GM12878 (cell line): ENCODE measurements around the gene FIG4. TPM values are rescaled to one million over a fixed set of nuclear protein-coding genes. Genes with fewer than 3 reads are reported as not detected.

ENCODE experiments used
- ATAC-seq: fragments of 200-7000 bp; cut with Tn5 transposase; 3 replicates; pipeline ENCODE4 v1.9.1; 2020; ENCODE audit warnings: mild to moderate bottlenecking, moderate library complexity
- BruUV-seq: library from RNA; stranded (reverse); fragments of 400-500 nt; replicated peaks from 2 replicates; lab custom pipeline; 2021; lab: Mats Ljungman, UMichigan
- CTCF ChIA-PET: fragments of 300-600 bp; sonication (Branson Sonifier 250); formaldehyde crosslinking; extraction: SDS; loops from one replicate; lab custom pipeline; 2021; ENCODE audit warnings: inconsistent platforms; lab: Yijun Ruan, JAX
- POLR2A ChIA-PET: fragments of 350-600 bp; formaldehyde crosslinking; extraction: SDS; loops from one replicate; lab custom pipeline; 2021; ENCODE audit warnings: inconsistent platforms; lab: Charles Lee
- RAD21 ChIA-PET: fragments of 300-600 bp; sonication (Branson Sonifier 250); formaldehyde crosslinking; loops from one replicate; lab custom pipeline; 2023; ENCODE audit warnings: antibody characterized with exemption; ENCODE audit not compliant: unreplicated experiment; lab: Charles Lee
- SMC1A ChIA-PET: fragments of 300-600 bp; sonication (Branson Sonifier 250); formaldehyde crosslinking; loops from one replicate; lab custom pipeline; 2023; ENCODE audit not compliant: unreplicated experiment, uncharacterized antibody; lab: Charles Lee
- DNase-seq: peaks from one replicate; pipeline ENCODE4 v3.0.0-alpha.2; 2011; ENCODE audit warnings: low read depth, low spot score
- FAIRE-seq: peaks from 3 replicates; lab custom pipeline; 2011; peaks lifted over from hg19 to GRCh38; lab: Jason Lieb, UNC
- H2AFZ ChIP-seq: 2 replicates; pipeline ENCODE4 v1.6.0; 2011; ENCODE audit warnings: low read depth, low read length, control low read depth; ENCODE audit not compliant: control insufficient read depth
- H3K27ac ChIP-seq: 2 replicates; pipeline ENCODE4 v1.5.1; 2011; ENCODE audit warnings: control low read depth; ENCODE audit not compliant: control insufficient read depth, insufficient read depth
- H3K27me3 ChIP-seq, 2 experiments: replicated peaks in 1 of 2; 2 replicates each; pipeline versions ENCODE4 v1.6.0 to v1.6.1; 2011; ENCODE audit warnings: low read length in 1 of 2; ENCODE audit not compliant: control insufficient read depth in 2 of 2, insufficient read depth in 2 of 2
- H3K36me3 ChIP-seq, 2 experiments: 2 replicates each; pipeline ENCODE4 v1.5.1; 2011; ENCODE audit warnings: low read length in 1 of 2; ENCODE audit not compliant: control insufficient read depth in 2 of 2, insufficient read depth in 2 of 2
- H3K4me1 ChIP-seq: 2 replicates; pipeline ENCODE4 v1.6.1; 2011; ENCODE audit warnings: mild to moderate bottlenecking, low read length, moderate library complexity, mixed read lengths; ENCODE audit not compliant: control insufficient read depth, insufficient read depth
- H3K4me2 ChIP-seq: 2 replicates; pipeline ENCODE4 v1.6.0; 2011; ENCODE audit warnings: control low read depth; ENCODE audit not compliant: control insufficient read depth, insufficient read depth
- H3K4me3 ChIP-seq: fragments of 200-600 bp; sonication (generic); 2 replicates; pipeline ENCODE4 v1.5.1; 2016
- H3K79me2 ChIP-seq: 2 replicates; pipeline ENCODE4 v1.6.0; 2011; ENCODE audit warnings: low read length; ENCODE audit not compliant: control insufficient read depth, insufficient read depth
- H3K9ac ChIP-seq: 2 replicates; pipeline ENCODE4 v1.8.0; 2011; ENCODE audit warnings: low read length, control low read depth, mixed read lengths; ENCODE audit not compliant: control insufficient read depth, insufficient read depth
- H3K9me3 ChIP-seq: replicated peaks from 3 replicates; pipeline ENCODE4 v1.5.1; 2011; ENCODE audit warnings: mild to moderate bottlenecking, low read length; ENCODE audit not compliant: control insufficient read depth, insufficient read depth
- H4K20me1 ChIP-seq: 2 replicates; pipeline ENCODE4 v1.6.0; 2011; ENCODE audit not compliant: control insufficient read depth, insufficient read depth
- BRCA1 ChIP-seq: IDR thresholded peaks from 2 replicates; pipeline ENCODE4 v1.6.1; 2011; ENCODE audit warnings: low read depth, low read length, improper control_type of control experiment
- HCFC1 ChIP-seq: fragments of 150-350 bp; IDR thresholded peaks from 2 replicates; pipeline ENCODE4 v1.6.1; 2014; ENCODE audit warnings: low read length
- IKZF2 ChIP-seq, 2 experiments: fragments of 450-650 bp; IDR thresholded peaks; 2 replicates each; pipeline ENCODE4 v1.6.1; 2017; ENCODE audit warnings: mild to moderate bottlenecking in 2 of 2, moderate library complexity in 2 of 2
- KAT2A ChIP-seq: conservative IDR thresholded peaks from 2 replicates; pipeline ENCODE4 v1.6.1; 2011; ENCODE audit warnings: low read depth, low read length; ENCODE audit not compliant: control insufficient read depth
- KLF5 ChIP-seq: fragments of 450-650 bp; IDR thresholded peaks from 2 replicates; pipeline ENCODE4 v1.6.1; 2014; ENCODE audit warnings: mild to moderate bottlenecking; ENCODE audit not compliant: partially characterized antibody
- NFYA ChIP-seq: IDR thresholded peaks from 2 replicates; pipeline ENCODE4 v1.6.1; 2011; ENCODE audit warnings: low read depth, mild to moderate bottlenecking, low read length, improper control_type of control experiment, borderline replicate concordance
- PAX5 ChIP-seq: IDR thresholded peaks from 2 replicates; pipeline ENCODE4 v1.6.1; 2011; ENCODE audit warnings: low read depth, low read length, borderline replicate concordance
- PML ChIP-seq: IDR thresholded peaks from 2 replicates; pipeline ENCODE4 v1.6.1; 2012; ENCODE audit warnings: low read length, inconsistent platforms
- RAD51 ChIP-seq: fragments of 450-650 bp; IDR thresholded peaks from 2 replicates; pipeline ENCODE4 v1.6.1; 2016; ENCODE audit warnings: moderate library complexity, mild to moderate bottlenecking, inconsistent platforms
- RBBP5 ChIP-seq: fragments of 200-600 bp; sonication (generic); conservative IDR thresholded peaks from 2 replicates; pipeline ENCODE4 v1.6.1; 2016
- SMC3 ChIP-seq: IDR thresholded peaks from 2 replicates; pipeline ENCODE4 v1.6.1; 2011; ENCODE audit warnings: low read length, improper control_type of control experiment, borderline replicate concordance
- SPI1 ChIP-seq: IDR thresholded peaks from 2 replicates; pipeline ENCODE4 v1.6.1; 2011; ENCODE audit warnings: low read depth, mild to moderate bottlenecking, low read length, moderate library complexity, borderline replicate concordance; ENCODE audit not compliant: insufficient read depth
- TBL1XR1 ChIP-seq: IDR thresholded peaks from 2 replicates; pipeline ENCODE4 v1.6.1; 2012; ENCODE audit warnings: low read depth, low read length, improper control_type of control experiment
- ZBED1 ChIP-seq: IDR thresholded peaks from 2 replicates; pipeline ENCODE4 v1.6.1; 2016; ENCODE audit warnings: borderline replicate concordance
- ZNF384 ChIP-seq: IDR thresholded peaks from 2 replicates; pipeline ENCODE4 v1.6.1; 2012; ENCODE audit warnings: low read depth, mild to moderate bottlenecking, low read length, improper control_type of control experiment, borderline replicate concordance
- WGBS: methylation state at CpG from one replicate; pipeline ENCODE4 v1.1.6; 2016; ENCODE audit warnings: low lambda C conversion rate; ENCODE audit not compliant: insufficient replicate concordance, insufficient coverage; ENCODE audit errors: missing lambda C conversion rate; 5-methylcytosine and 5-hydroxymethylcytosine counted together
- in situ Hi-C: fragments of 300-500 bp; cut with MboI; formaldehyde crosslinking; loops from 9 replicates; pipeline ENCODE4 v1.14.3; 2018; ENCODE audit warnings: mixed read lengths
- intact Hi-C: fragments of 100-400 bp; cut with micrococcal nuclease; formaldehyde crosslinking; loops from one replicate; pipeline ENCODE4 v1.14.2; 2022; ENCODE audit not compliant: unreplicated experiment
- polyA plus RNA-seq, 11 experiments: library from polyadenylated mRNA; depleted of rRNA in 4 of 11; unstranded in 6 of 11; stranded (reverse) in 5 of 11; fragments of >200 nt; fragmentation: Nextera tagmentation in 4 of 11; fragmentation: Illumina TruSeq in 1 of 11; extraction: Ambion mirVana in 4 of 11; extraction: Trizol in 1 of 11; gene quantifications; 1 replicate in 1 of 11; 2 replicates in 10 of 11; pipeline versions ENCODE4 v1.2.1 to v1.2.3, GENCODE V29; 2011 to 2016; ENCODE audit warnings: inconsistent platforms in 2 of 11, missing spikeins in 2 of 11, low read depth in 1 of 11
- total RNA-seq, 4 experiments: library from RNA; depleted of rRNA in 3 of 4; stranded (reverse); fragments of >200 nt in 3 of 4; fragmentation: Illumina TruSeq in 1 of 4; extraction: Trizol in 1 of 4; gene quantifications; 2 replicates each; pipeline versions ENCODE4 v1.2.1 to v1.2.3, GENCODE V29; 2013 to 2021
- TF ChIP-seq, protein P1 (sequence below): fragments of 150-350 bp; IDR thresholded peaks from 2 replicates; pipeline ENCODE4 v1.6.1; 2014; ENCODE audit warnings: mild to moderate bottlenecking, low read depth, low read length
- TF ChIP-seq, protein P2 (sequence below), 3 experiments: IDR thresholded peaks in 2 of 3; conservative IDR thresholded peaks in 1 of 3; 2 replicates each; pipeline ENCODE4 v1.5.1; 2011; ENCODE audit warnings: low read depth in 3 of 3, low read length in 3 of 3, mild to moderate bottlenecking in 3 of 3, control low read depth in 2 of 3, moderate library complexity in 2 of 3, inconsistent platforms in 1 of 3, mixed read lengths in 1 of 3; ENCODE audit not compliant: control insufficient read depth in 2 of 3, insufficient read depth in 1 of 3; ENCODE audit errors: extremely low read depth in 1 of 3
- TF ChIP-seq, protein P3 (sequence below): fragments of 450-650 bp; formaldehyde crosslinking; IDR thresholded peaks from 2 replicates; pipeline ENCODE4 v1.5.0; 2022; ENCODE audit warnings: mild to moderate bottlenecking, missing genetic modification characterization
- TF ChIP-seq, protein P4 (sequence below): IDR thresholded peaks from 2 replicates; pipeline ENCODE4 v1.6.1; 2011; ENCODE audit warnings: low read depth, low read length, improper control_type of control experiment, borderline replicate concordance

FIG4 gene
- total and polyA plus RNA-seq, 10 of the 15 experiments (the other 5 are each of a cell fraction or from before 2014, with no cell fraction given) = 3.8 to 23.2 (median 11.8) TPM

DNA sequence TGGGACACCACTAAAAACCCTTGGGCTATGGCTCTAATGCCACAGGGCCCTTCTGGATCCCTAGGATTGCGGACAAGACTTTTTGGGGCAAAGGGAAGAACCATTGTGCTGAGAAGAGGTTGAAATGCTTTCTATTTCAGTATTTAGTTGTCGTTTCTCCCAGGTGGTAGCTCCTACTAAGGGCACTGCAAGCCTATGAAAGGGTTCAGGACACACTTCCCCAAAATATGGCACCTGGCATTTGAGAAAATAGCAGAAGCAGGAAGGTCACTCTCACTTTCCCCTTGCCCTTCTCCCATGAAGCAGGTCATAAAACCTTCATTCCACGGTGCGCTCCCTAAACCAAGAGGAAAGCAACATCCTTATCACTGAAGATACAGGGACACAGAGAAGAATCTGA lies 161.6 kb downstream of the FIG4 start:
- no peak for FAIRE-seq

More for the DNA sequence above, 161.6 kb downstream of the FIG4 start:
- Histone ChIP-seq H4K20me1 (no peaks in the 10 kb centered on the region), H3K79me2 (no peaks in the 10 kb centered on the region), H3K27me3 (no peaks in the 10 kb centered on the region), H3K4me1 (no peaks in the 10 kb centered on the region), H2AFZ (no peak overlapping the region), H3K4me2 (no peak overlapping the region), H3K36me3 (no peaks in the 10 kb centered on the region), H3K9me3 (no peaks in the 10 kb centered on the region), H3K27ac (no peak overlapping the region), H3K9ac (no peak overlapping the region), H3K4me3 (no peak overlapping the region)
- TF ChIP-seq ZNF384 (no peak), RBBP5 (no peak), PAX5 (no peak), SPI1 (no peak), KLF5 (no peak), SMC3 (no peak), TBL1XR1 (no peak), RAD51 (no peak), ZBED1 (no peak), NFYA (no peak), PML (no peak), HCFC1 (no peak), KAT2A (no peak), IKZF2 (IDR thresholded peaks at IDR 0.05) (no peak), BRCA1 (no peak)
- TF ChIP-seq, protein P1, sequence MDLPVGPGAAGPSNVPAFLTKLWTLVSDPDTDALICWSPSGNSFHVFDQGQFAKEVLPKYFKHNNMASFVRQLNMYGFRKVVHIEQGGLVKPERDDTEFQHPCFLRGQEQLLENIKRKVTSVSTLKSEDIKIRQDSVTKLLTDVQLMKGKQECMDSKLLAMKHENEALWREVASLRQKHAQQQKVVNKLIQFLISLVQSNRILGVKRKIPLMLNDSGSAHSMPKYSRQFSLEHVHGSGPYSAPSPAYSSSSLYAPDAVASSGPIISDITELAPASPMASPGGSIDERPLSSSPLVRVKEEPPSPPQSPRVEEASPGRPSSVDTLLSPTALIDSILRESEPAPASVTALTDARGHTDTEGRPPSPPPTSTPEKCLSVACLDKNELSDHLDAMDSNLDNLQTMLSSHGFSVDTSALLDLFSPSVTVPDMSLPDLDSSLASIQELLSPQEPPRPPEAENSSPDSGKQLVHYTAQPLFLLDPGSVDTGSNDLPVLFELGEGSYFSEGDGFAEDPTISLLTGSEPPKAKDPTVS = no peak
- TF ChIP-seq, protein P2, sequence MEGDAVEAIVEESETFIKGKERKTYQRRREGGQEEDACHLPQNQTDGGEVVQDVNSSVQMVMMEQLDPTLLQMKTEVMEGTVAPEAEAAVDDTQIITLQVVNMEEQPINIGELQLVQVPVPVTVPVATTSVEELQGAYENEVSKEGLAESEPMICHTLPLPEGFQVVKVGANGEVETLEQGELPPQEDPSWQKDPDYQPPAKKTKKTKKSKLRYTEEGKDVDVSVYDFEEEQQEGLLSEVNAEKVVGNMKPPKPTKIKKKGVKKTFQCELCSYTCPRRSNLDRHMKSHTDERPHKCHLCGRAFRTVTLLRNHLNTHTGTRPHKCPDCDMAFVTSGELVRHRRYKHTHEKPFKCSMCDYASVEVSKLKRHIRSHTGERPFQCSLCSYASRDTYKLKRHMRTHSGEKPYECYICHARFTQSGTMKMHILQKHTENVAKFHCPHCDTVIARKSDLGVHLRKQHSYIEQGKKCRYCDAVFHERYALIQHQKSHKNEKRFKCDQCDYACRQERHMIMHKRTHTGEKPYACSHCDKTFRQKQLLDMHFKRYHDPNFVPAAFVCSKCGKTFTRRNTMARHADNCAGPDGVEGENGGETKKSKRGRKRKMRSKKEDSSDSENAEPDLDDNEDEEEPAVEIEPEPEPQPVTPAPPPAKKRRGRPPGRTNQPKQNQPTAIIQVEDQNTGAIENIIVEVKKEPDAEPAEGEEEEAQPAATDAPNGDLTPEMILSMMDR (IDR thresholded peaks at IDR 0.05 in 2 of 3, conservative IDR thresholded peaks at IDR 0.05 in 1 of 3; ENCODE audit: control insufficient read depth in 2 of 3, extremely low read depth in 1 of 3, insufficient read depth in 1 of 3, low read depth in 3 of 3, low read length in 3 of 3) = no peak
- TF ChIP-seq, protein P3, sequence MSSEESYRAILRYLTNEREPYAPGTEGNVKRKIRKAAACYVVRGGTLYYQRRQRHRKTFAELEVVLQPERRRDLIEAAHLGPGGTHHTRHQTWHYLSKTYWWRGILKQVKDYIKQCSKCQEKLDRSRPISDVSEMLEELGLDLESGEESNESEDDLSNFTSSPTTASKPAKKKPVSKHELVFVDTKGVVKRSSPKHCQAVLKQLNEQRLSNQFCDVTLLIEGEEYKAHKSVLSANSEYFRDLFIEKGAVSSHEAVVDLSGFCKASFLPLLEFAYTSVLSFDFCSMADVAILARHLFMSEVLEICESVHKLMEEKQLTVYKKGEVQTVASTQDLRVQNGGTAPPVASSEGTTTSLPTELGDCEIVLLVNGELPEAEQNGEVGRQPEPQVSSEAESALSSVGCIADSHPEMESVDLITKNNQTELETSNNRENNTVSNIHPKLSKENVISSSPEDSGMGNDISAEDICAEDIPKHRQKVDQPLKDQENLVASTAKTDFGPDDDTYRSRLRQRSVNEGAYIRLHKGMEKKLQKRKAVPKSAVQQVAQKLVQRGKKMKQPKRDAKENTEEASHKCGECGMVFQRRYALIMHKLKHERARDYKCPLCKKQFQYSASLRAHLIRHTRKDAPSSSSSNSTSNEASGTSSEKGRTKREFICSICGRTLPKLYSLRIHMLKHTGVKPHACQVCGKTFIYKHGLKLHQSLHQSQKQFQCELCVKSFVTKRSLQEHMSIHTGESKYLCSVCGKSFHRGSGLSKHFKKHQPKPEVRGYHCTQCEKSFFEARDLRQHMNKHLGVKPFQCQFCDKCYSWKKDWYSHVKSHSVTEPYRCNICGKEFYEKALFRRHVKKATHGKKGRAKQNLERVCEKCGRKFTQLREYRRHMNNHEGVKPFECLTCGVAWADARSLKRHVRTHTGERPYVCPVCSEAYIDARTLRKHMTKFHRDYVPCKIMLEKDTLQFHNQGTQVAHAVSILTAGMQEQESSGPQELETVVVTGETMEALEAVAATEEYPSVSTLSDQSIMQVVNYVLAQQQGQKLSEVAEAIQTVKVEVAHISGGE = no peak
- TF ChIP-seq, protein P4, sequence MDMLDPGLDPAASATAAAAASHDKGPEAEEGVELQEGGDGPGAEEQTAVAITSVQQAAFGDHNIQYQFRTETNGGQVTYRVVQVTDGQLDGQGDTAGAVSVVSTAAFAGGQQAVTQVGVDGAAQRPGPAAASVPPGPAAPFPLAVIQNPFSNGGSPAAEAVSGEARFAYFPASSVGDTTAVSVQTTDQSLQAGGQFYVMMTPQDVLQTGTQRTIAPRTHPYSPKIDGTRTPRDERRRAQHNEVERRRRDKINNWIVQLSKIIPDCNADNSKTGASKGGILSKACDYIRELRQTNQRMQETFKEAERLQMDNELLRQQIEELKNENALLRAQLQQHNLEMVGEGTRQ = no peak
- intact Hi-C loops (no loop called here), in situ Hi-C loops (no loop called here)
- BruUV-seq = no TSS peak
- DNase-seq = no peak
- ChIA-PET POLR2A (no interaction called here), CTCF (no interaction called here), SMC1A (no interaction called here), RAD21 (no interaction called here)
- WGBS = 64% methylated on average over 4 of the region's 4 CpGs
- ATAC-seq = no peak
